Neuron (in vitro differentiated cells): Measurements from ENCODE around the gene TASP1.

ENCODE experiments used
- H2AFZ ChIP-seq: one replicate; pipeline ENCODE4 v1.6.1; 2013; ENCODE audit warnings: low read depth, mild to moderate bottlenecking, inconsistent platforms, low read length, moderate library complexity
- H3K27me3 ChIP-seq: one replicate; pipeline ENCODE4 v1.6.1; 2013; ENCODE audit warnings: low read length; ENCODE audit not compliant: insufficient read depth
- H3K36me3 ChIP-seq: one replicate; pipeline ENCODE4 v1.6.1; 2013; ENCODE audit warnings: low read length; ENCODE audit not compliant: insufficient read depth
- H3K4me1 ChIP-seq: one replicate; pipeline ENCODE4 v1.6.1; 2013; ENCODE audit warnings: low read length; ENCODE audit not compliant: insufficient read depth
- H3K4me3 ChIP-seq: 2 replicates; pipeline ENCODE4 v1.5.1; 2013; ENCODE audit warnings: mild to moderate bottlenecking, low read length, moderate library complexity
- H3K9me3 ChIP-seq: one replicate; pipeline ENCODE4 v1.6.1; 2013; ENCODE audit warnings: low read length

TASP1 gene

DNA sequence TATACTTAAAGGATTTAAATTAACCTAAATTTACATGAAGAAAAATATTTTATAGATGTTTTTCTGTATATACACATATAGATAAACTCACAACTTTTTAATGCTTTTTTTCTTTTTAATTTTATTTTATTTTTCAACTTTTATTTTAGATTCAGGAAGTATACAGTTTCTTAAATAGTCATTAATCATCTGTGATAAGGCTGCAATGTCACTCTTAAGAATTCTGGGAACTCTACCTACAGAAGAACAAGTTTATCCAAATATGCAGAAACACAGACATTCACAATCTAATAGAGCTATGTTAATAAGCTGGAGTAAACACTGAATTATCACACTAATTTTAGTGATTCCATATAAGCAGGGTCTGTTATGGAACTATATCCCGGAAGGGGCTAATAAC is 181.2 kb downstream of the TASP1 start:
- Histone ChIP-seq H3K4me3 (no peak overlapping the region), H2AFZ (no peak overlapping the region), H3K36me3 (no peaks in the 10 kb centered on the region), H3K9me3 (peaks cover 3% of the 10 kb centered on the region), H3K4me1 (peaks cover 3% of the 10 kb centered on the region), H3K27me3 (no peaks in the 10 kb centered on the region)

- H3K36me3 ChIP-seq: no peaks in the 10 kb centered on the region
- no peaks in the 10 kb centered on the region for H3K4me1 ChIP-seq
- no peak overlapping the region for H2AFZ ChIP-seq
- H3K9me3 ChIP-seq: no peaks in the 10 kb centered on the region
- no peaks in the 10 kb centered on the region for H3K27me3 ChIP-seq
- H3K4me3 ChIP-seq: no peak overlapping the region
These were observed 183.0 kb downstream of the TASP1 start for GRCh38 chr20:13455713-13456112.

GRCh38 chr20:13453367-13453766 is 185.4 kb downstream of the TASP1 start:
- Histone ChIP-seq H3K4me3 (no peak overlapping the region), H3K27me3 (no peaks in the 10 kb centered on the region), H3K36me3 (no peaks in the 10 kb centered on the region), H3K4me1 (no peaks in the 10 kb centered on the region), H2AFZ (no peak overlapping the region), H3K9me3 (no peaks in the 10 kb centered on the region)

GRCh38 chr20:13452470-13453124 is 186.1 kb downstream of the TASP1 start:
- H3K36me3 ChIP-seq: no peaks in the 10 kb centered on the region
- no peaks in the 10 kb centered on the region for H3K9me3 ChIP-seq
- H3K4me3 ChIP-seq: no peak overlapping the region
- no peaks in the 10 kb centered on the region for H3K27me3 ChIP-seq
- H2AFZ ChIP-seq: no peak overlapping the region
- H3K4me1 ChIP-seq: no peaks in the 10 kb centered on the region

GRCh38 chr20:13449868-13450434 is 188.8 kb downstream of the TASP1 start:
- Histone ChIP-seq H3K27me3 (no peaks in the 10 kb centered on the region), H2AFZ (no peak overlapping the region), H3K4me1 (no peaks in the 10 kb centered on the region), H3K9me3 (no peaks in the 10 kb centered on the region), H3K36me3 (no peaks in the 10 kb centered on the region), H3K4me3 (no peak overlapping the region)

DNA sequence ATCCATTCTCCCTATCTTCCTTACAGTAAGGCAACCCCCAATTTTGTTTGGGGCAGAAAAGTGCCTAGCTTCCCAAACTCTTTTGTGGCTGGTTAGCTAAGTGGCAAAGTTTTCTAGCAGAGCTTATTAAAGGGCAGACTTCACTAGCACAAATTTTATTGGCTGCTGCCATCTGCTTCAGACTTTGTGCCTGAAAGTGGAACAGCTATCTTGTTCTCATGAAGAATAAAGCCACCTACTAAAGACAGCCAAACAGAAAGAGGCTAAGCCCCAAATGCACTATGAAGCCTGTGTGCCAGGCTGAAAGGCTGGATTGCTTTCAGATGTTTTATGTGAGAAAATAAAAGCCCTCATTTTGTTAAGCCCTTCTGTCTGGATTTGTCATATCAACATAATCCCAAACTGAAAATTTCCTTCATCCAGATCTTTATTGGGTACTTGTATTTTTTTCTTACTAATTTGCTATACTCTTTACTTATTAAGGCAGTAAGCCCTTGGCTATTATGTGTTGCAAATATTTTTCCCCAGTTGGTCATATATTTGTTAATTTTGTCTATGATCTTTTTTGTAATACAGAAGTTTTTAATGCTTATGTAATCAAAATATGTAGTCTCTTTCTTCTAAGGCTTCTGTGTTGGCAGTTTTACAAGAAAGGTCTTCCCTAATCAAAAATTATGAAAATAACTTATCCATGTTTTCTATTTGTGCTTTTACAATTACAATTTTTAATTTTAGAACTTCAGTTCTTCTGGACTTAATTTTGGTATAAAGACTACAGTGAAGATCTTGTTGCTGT is 191.1 kb downstream of the TASP1 start:
- Histone ChIP-seq H3K9me3 (no peaks in the 10 kb centered on the region), H3K4me3 (no peak overlapping the region), H3K4me1 (no peaks in the 10 kb centered on the region), H3K27me3 (no peaks in the 10 kb centered on the region), H3K36me3 (no peaks in the 10 kb centered on the region), H2AFZ (no peak overlapping the region)

GRCh38 chr20:13443690-13444089 is 195.0 kb downstream of the TASP1 start:
- Histone ChIP-seq H3K9me3 (no peaks in the 10 kb centered on the region), H3K27me3 (no peaks in the 10 kb centered on the region), H2AFZ (no peak overlapping the region), H3K4me1 (no peaks in the 10 kb centered on the region), H3K36me3 (no peaks in the 10 kb centered on the region), H3K4me3 (no peak overlapping the region)

DNA sequence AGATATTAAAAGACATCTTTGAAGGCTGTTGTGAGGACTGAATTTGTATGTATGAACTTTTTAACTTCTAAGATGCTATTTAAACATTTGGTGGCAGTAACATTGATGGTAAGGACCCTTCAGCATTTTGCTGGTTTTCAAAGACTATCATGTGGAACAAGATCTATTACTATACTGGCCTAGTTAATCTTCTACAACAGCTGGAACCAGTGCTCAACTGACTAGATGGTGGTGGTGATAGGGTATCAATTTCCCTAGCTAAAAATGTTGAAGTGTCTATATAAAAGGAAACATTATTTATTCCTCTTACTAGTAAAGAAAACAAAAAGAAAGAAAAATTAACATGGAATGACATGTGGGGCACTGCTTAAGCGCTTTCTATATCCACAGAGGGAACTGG is 195.7 kb downstream of the TASP1 start:
- no peaks in the 10 kb centered on the region for H3K4me1 ChIP-seq
- H3K27me3 ChIP-seq: no peaks in the 10 kb centered on the region
- no peaks in the 10 kb centered on the region for H3K36me3 ChIP-seq
- H2AFZ ChIP-seq: no peak overlapping the region
- no peak overlapping the region for H3K4me3 ChIP-seq
- H3K9me3 ChIP-seq: no peaks in the 10 kb centered on the region

DNA sequence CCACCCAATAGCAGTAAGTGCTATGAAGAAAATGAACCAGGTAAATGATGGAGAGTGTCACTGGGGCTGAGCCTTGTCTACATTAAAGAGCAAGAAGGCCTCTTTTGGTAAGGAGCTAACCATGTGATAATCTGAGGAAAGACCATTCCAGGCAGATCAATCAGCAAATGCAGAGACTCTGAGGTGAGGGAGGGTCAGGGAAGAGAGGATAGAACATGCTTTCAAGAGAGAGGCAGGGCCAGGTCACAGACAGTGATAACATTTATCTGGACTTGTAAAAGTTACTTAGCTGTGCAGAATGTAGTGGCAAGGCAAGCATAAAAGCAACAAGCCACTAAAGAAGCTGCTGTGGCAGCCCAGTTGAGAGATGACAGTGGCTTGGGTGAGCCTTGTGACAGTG is 197.3 kb downstream of the TASP1 start:
- H3K36me3 ChIP-seq: no peaks in the 10 kb centered on the region
- no peaks in the 10 kb centered on the region for H3K9me3 ChIP-seq
- H3K4me1 ChIP-seq: no peaks in the 10 kb centered on the region
- H2AFZ ChIP-seq: no peak overlapping the region
- no peak overlapping the region for H3K4me3 ChIP-seq
- H3K27me3 ChIP-seq: no peaks in the 10 kb centered on the region

DNA sequence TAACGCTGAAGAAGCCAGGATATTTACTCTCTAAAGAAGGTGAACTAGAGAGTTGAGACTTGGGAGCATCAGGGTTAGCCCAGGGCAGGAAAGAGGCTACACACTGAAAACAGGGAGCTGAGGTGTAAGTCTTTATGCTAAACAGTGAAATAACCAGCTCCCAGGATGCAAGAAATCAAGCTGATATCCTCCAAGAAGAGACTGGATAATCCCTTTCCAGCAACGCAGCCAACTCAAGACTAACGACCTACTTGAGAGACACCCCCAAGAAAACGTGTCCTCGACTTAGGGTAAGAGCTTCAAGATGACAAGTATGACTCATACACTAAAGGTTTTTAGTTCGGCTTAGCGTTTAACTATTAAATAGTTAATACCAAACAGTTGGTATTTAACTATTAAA is 202.2 kb downstream of the TASP1 start:
- H3K36me3 ChIP-seq: peaks cover 4% of the 10 kb centered on the region
- H3K4me1 ChIP-seq: no peaks in the 10 kb centered on the region
- no peaks in the 10 kb centered on the region for H3K9me3 ChIP-seq
- H3K4me3 ChIP-seq: no peak overlapping the region
- H2AFZ ChIP-seq: no peak overlapping the region
- H3K27me3 ChIP-seq: no peaks in the 10 kb centered on the region

- Histone ChIP-seq H3K4me3 (no peak overlapping the region), H3K9me3 (no peaks in the 10 kb centered on the region), H3K36me3 (peaks cover 4% of the 10 kb centered on the region), H3K4me1 (no peaks in the 10 kb centered on the region), H2AFZ (no peak overlapping the region), H3K27me3 (no peaks in the 10 kb centered on the region)
These were observed 206.6 kb downstream of the TASP1 start for GRCh38 chr20:13432126-13432525.

GRCh38 chr20:13430346-13431002 is 208.3 kb downstream of the TASP1 start:
- Histone ChIP-seq H3K9me3 (no peaks in the 10 kb centered on the region), H3K4me3 (no peak overlapping the region)

GRCh38 chr20:13428684-13429083 is 210.0 kb downstream of the TASP1 start:
- Histone ChIP-seq H3K9me3 (no peaks in the 10 kb centered on the region), H3K27me3 (no peaks in the 10 kb centered on the region), H3K4me1 (no peaks in the 10 kb centered on the region), H3K36me3 (peaks cover 4% of the 10 kb centered on the region), H2AFZ (no peak overlapping the region), H3K4me3 (no peak overlapping the region)

More at GRCh38 chr20:13430346-13431002, 208.3 kb downstream of the TASP1 start:
- Histone ChIP-seq H3K27me3 (no peaks in the 10 kb centered on the region), H2AFZ (no peak overlapping the region), H3K36me3 (peaks cover 4% of the 10 kb centered on the region), H3K4me1 (no peaks in the 10 kb centered on the region)
